Gastroesophageal sphincter (tissue), 4 donors: ENCODE results near the gene SPATS1. TPM values are rescaled to one million over a fixed set of nuclear protein-coding genes. Genes with fewer than 3 reads are reported as not detected.

ENCODE experiments used
- ATAC-seq: fragments of 150-250 bp; one replicate; pipeline ENCODE4 v1.9.1; 2016; ENCODE audit warnings: mild to moderate bottlenecking, moderate library complexity
- H3K27ac ChIP-seq, 4 donors: fragments of 200-600 bp; sonication (generic) in 3 of 4; 1 replicate in 3 of 4; 2 replicates in 1 of 4; pipeline ENCODE4 v1.5.1; 2016 to 2019
- H3K27me3 ChIP-seq: fragments of 200-600 bp; sonication (generic); one replicate; pipeline ENCODE4 v1.5.1; 2019
- H3K36me3 ChIP-seq, 2 donors: fragments of 200-600 bp; sonication (generic); one replicate each; pipeline ENCODE4 v1.5.1; 2019; ENCODE audit warnings: control low read depth in 1 of 2
- H3K4me1 ChIP-seq, 3 donors: fragments of 200-600 bp; sonication (generic); 1 replicate in 2 of 3; 2 replicates in 1 of 3; pipeline ENCODE4 v1.5.1; 2016 to 2019; ENCODE audit warnings: control low read depth in 2 of 3
- H3K4me3 ChIP-seq, 2 donors: fragments of 200-600 bp; sonication (generic); one replicate each; pipeline ENCODE4 v1.5.1; 2019; ENCODE audit warnings: mild to moderate bottlenecking in 1 of 2, moderate library complexity in 1 of 2
- H3K9me3 ChIP-seq, 3 donors: fragments of 200-600 bp; sonication (generic); one replicate each; pipeline ENCODE4 v1.5.1; 2017 to 2019; ENCODE audit warnings: control low read depth in 2 of 3
- CTCF ChIP-seq, 4 experiments: fragments of 200-600 bp in 2 of 4; fragments of 450-650 bp in 2 of 4; sonication (generic) in 1 of 4; IDR thresholded peaks; one replicate each; pipeline ENCODE4 v1.5.1; 2017 to 2019; ENCODE audit warnings: antibody characterized with exemption in 4 of 4, mild to moderate bottlenecking in 2 of 4, moderate library complexity in 2 of 4
- EP300 ChIP-seq: sonication (generic); formaldehyde crosslinking; IDR thresholded peaks from one replicate; pipeline ENCODE4 v1.6.1; 2017; ENCODE audit warnings: antibody characterized with exemption, mild to moderate bottlenecking
- POLR2A ChIP-seq, 2 donors: fragments of 450-650 bp; IDR thresholded peaks; one replicate each; pipeline ENCODE4 v1.6.1; 2017; ENCODE audit warnings: antibody characterized with exemption in 2 of 2, mild to moderate bottlenecking in 2 of 2, moderate library complexity in 1 of 2
- POLR2AphosphoS5 ChIP-seq: sonication (generic); formaldehyde crosslinking; IDR thresholded peaks from one replicate; pipeline ENCODE4 v1.6.1; 2017; ENCODE audit warnings: antibody characterized with exemption
- WGBS, 2 donors: methylation state at CpG; one replicate each; pipeline ENCODE4 v1.1.5; 2018; ENCODE audit warnings: low coverage in 1 of 2; 5-methylcytosine and 5-hydroxymethylcytosine counted together
- total RNA-seq, 4 donors: library from RNA; depleted of rRNA; stranded (reverse); fragments of >200 nt; gene quantifications; one replicate each; pipeline ENCODE4 v1.1.0, GENCODE V29; 2016

SPATS1 gene
- total RNA-seq, 4 donors from 2014 or later = not detected

DNA sequence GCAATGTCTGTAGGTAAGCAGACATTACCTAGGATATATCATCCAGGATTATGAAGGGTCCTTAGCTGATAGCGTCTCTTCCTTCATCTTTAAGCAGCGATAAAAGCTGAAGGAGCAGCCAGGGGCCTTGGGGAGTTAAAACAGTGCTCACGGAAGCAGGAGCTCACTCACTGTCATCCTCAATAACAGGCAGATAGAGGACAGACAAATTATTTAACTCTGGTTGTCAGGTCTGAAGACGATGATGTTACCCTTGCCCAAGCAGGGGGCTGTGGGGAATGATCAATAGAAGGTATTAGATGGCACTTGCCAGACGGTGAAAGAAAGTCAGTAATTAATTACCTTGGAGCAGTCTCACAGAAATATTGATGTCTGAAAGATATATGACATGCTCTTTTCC lies 12.6 kb upstream of the SPATS1 start:
- 41 to 58% methylated on average over 3 to 5 of the region's 5 CpGs for WGBS, 2 donors
- Histone ChIP-seq H3K4me3 (no peak overlapping the region), H3K27ac (no peak overlapping the region), H3K9me3 (no peaks in the 10 kb centered on the region), H3K4me1 (no peaks in the 10 kb centered on the region), H3K27me3 (peaks cover 51% of the 10 kb centered on the region), H3K36me3 (no peaks in the 10 kb centered on the region)
- ATAC-seq = no peak
- TF ChIP-seq POLR2A (IDR thresholded peaks at IDR 0.05) (no peak), CTCF (IDR thresholded peaks at IDR 0.05) (no peak), POLR2AphosphoS5 (no peak), EP300 (no peak)

DNA sequence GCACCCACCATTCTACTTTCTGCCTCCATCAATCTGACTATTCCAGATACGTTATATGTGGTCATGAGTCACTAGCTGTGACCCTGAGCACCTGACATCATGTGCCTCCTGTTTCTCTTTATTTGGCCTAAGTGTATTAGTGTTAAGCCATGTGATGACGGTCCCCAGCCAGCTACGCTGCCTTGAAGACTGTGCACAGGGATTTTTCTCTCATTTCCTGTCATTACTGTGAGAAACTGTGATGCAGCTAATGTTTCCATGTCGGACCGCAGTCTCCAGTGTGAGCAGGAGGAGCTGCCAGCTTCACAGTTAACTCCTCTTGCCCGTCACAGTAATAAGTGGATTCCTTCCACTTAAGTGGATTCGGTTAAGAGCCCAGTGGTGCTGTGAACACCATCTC lies 9.9 kb upstream of the SPATS1 start:
- no peaks in the 10 kb centered on the region for H3K36me3 ChIP-seq
- TF ChIP-seq EP300 (no peak), POLR2AphosphoS5 (no peak), POLR2A (IDR thresholded peaks at IDR 0.05) (no peak), CTCF (IDR thresholded peaks at IDR 0.05) (no peak)
- H3K27me3 ChIP-seq = peaks cover 44% of the 10 kb centered on the region
- ATAC-seq = no peak
- WGBS, 2 donors = 45 to 76% methylated on average over 3 to 7 of the region's 7 CpGs
- no peak overlapping the region for H3K4me3 ChIP-seq
- H3K4me1 ChIP-seq = no peaks in the 10 kb centered on the region
- H3K9me3 ChIP-seq = no peaks in the 10 kb centered on the region
- H3K27ac ChIP-seq = no peak overlapping the region

DNA sequence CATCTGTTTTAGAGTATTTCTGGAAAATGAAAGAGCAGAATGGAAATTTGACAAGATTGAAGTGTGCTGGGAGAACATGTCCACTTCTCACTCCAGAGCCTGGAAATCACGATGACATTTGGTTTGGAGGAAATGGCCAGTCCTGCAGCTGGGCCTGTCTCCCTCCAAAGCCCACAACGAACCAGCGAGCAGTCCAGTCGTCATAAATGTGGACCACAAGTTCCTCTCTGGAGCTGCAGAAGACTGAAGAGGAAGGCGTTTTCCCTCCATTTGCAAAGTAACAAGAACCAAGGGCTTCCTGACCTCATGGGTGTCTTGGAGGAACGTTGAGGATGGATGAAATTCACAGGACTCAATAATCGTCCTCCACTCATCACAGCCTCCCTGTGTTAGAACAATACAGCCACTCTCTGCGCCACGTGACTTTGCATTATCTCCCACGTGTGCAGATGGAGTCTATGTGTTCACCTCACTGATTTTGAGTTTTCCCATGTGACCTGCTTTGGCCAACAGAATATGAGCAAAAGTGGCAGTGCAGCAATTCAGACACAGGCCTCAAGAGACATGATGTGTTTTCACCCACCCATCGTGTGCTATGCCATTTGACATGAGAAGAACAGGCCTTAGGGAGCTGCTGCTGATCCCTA lies 9.1 kb upstream of the SPATS1 start:
- no peak for ATAC-seq
- no peaks in the 10 kb centered on the region for H3K9me3 ChIP-seq
- H3K4me1 ChIP-seq = peaks cover 0 to 2% (median 0%) of the 10 kb centered on the region in 3 donors
- H3K4me3 ChIP-seq = no peak overlapping the region
- 52 to 80% methylated on average over 7 to 9 of the region's 11 CpGs for WGBS, 2 donors
- H3K36me3 ChIP-seq = no peaks in the 10 kb centered on the region
- no peak for TF ChIP-seq EP300
- TF ChIP-seq POLR2A (IDR thresholded peaks at IDR 0.05) = no peak
- no peak for TF ChIP-seq POLR2AphosphoS5
- no peak for TF ChIP-seq CTCF (IDR thresholded peaks at IDR 0.05)
- no peak overlapping the region for H3K27ac ChIP-seq
- H3K27me3 ChIP-seq = peaks cover 38% of the 10 kb centered on the region

GRCh38 chr6:44333942-44334341 lies 8.5 kb upstream of the SPATS1 start:
- Histone ChIP-seq H3K27ac (no peak overlapping the region), H3K36me3 (no peaks in the 10 kb centered on the region), H3K27me3 (peaks cover 36% of the 10 kb centered on the region), H3K4me3 (no peak overlapping the region), H3K9me3 (no peaks in the 10 kb centered on the region), H3K4me1 (peaks cover 0 to 8% (median 0%) of the 10 kb centered on the region in 3 donors)
- TF ChIP-seq CTCF (IDR thresholded peaks at IDR 0.05) (no peak), EP300 (no peak), POLR2AphosphoS5 (no peak), POLR2A (IDR thresholded peaks at IDR 0.05) (no peak)
- no peak for ATAC-seq
- 83 to 100% methylated on average over 2 to 5 of the region's 5 CpGs for WGBS, 2 donors

GRCh38 chr6:44335631-44336030 lies 6.8 kb upstream of the SPATS1 start:
- no peaks in the 10 kb centered on the region for H3K36me3 ChIP-seq
- H3K4me1 ChIP-seq = peaks cover 0 to 13% (median 0%) of the 10 kb centered on the region in 3 donors
- peaks cover 19% of the 10 kb centered on the region for H3K27me3 ChIP-seq
- no peak overlapping the region for H3K27ac ChIP-seq
- no peak for ATAC-seq
- WGBS, 2 donors = 45% methylated on average over 1 of the region's 1 CpG; no CpG with 5 or more reads in 1 of the 2 donors
- no peak overlapping the region for H3K4me3 ChIP-seq
- H3K9me3 ChIP-seq = no peaks in the 10 kb centered on the region
- TF ChIP-seq POLR2A (IDR thresholded peaks at IDR 0.05) (no peak), CTCF (IDR thresholded peaks at IDR 0.05) (no peak), EP300 (no peak)
